DMS 273 treated with DMSO at 0.1 percent for 48 hours (cell line): ENCODE data around the gene CHRNA5.
A peak's percentile ranks its signal among the peaks of the same experiment; 100 is the strongest.
"Not testable (repeated sequence)": the region's sequence is repeated elsewhere in the genome, so short reads cannot be mapped to it uniquely, and the experiment has no call there.

ENCODE experiments used
- DNase-seq: peaks from one replicate; lab custom pipeline; 2025; lab: John Stamatoyannopoulos, UW

CHRNA5 gene

DNA sequence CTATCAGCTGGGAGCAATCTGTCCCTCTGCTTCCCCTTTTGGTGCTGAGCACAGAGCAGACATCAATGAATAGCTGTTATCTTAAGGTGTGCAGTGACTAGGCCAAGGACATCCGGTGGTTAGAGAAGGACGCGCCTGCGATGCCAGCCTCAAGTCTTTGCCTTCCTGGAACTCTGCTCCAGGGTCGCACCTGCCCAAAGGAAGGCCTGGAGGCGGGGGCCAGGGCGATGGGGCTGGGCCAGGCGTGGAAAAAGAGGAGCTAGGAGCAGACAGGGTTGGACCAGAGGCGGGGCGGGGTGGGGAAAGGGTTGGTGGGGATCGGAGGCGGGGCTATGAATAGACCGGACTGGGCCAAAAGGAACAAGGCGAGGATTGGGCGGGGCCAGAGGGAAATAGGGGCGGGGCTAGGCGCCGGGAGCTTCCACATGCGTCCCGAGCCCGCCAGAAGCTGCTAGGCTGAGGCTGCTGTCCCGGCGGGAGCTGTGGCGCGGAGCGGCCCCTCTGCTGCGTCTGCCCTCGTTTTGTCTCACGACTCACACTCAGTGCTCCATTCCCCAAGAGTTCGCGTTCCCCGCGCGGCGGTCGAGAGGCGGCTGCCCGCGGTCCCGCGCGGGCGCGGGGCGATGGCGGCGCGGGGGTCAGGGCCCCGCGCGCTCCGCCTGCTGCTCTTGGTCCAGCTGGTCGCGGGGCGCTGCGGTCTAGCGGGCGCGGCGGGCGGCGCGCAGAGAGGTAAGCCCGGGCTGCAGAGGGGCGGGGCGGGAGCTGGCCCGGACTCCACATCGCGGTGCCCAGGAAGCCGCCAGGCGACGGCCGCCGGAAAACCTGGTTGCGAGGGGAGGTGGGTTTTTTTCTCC is at the start of gene CHRNA5:
Gene CHRNA5, plus strand, starts transcription at position 424 of the 854 bp plus-strand sequence. Its CDS starts 200 bp downstream, at position 624.
- DNase-seq, result peak; percentile 54

DNA sequence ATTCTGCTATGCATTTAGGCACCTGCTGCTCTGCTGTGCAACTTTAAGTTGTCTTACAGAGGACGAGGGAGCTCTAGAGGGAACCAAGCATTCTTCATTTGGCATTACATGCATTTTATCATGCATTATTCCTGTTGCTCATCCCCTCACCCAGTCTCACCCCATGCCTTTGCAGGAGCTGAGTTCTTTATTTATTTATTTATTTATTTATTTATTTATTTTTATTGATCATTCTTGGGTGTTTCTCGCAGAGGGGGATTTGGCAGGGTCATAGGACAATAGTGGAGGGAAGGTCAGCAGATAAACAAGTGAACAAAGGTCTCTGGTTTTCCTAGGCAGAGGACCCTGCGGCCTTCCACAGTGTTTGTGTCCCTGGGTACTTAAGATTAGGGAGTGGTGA is 45.3 kb upstream of the CHRNA5 start:
- DNase-seq, result not testable (repeated sequence)

DNA sequence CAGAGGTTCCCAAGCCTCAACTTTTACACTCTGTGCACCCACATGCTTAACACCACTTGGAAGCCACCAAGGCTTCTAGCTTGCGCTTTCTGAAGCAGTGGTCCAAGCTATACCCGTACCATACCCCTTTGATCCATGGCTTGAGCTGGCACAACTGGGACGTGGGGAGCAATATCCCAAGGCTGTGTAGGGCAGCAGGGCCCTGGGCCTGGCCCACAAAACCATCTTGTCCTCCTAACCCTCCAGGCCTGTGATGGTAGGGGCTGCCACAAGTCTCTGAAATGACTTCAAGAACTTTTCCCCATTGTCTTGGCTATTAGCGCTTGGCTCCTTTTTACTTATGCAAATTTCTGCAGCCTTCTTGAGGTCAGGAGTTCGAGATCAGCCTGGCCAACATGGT is 41.1 kb upstream of the CHRNA5 start:
- no peak for DNase-seq

DNA sequence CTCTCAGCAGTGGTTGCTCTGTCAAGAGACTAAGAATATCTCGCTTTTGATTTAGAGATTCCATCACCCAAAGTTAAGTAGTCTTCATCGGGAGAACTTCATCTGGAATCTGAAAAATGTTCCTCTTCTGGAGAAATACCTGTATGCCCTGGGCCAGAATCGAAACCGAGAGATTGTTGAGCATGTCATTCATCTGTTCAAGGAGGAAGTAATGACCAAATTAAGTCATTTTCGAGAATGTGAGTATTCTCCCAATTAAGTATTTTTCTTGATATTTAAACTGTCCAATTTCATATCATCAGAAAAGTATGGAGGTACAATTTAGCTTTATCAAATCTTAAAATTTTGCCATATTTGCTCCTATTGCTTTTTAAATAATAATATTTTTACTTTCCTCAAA is 38.0 kb upstream of the CHRNA5 start:
- DNase-seq, result no peak

DNA sequence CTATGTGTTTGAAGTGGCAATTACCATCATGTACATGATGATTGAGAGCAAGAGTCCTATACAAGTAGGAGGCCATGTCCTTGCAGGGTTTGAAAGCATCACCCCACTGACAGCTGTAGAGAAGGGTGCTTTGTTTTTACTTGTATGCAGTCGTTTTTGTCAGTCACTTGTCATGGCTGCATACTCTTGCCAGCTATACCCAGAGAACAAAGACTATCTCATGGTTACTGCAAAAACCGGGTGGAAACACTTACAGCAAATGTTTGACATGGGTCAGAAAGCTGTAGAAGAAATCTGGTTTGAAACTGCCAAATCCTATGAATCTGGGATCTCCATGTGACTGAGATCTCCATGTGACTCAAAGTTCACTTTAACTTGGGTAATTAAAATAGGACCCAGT is 32.0 kb upstream of the CHRNA5 start:
- no peak for DNase-seq

DNA sequence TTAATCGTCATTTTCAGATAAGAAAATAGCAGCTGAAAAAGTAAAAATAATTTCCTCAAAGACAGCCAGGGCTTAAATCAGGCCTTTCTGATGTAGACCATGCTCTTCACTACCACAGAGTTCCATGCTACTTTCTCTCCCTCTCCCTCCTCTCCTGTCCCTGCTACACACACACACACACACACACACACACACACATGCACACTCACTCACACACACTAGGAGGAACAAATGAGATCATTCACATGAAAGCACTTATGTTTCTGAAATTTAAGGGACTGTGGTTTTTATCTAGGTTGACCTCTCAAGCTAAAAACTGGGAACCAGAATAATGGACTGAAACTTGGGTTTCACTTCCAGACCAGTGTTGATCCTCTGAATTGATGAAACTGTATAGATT is 29.2 kb upstream of the CHRNA5 start:
- DNase-seq, result no peak

DNA sequence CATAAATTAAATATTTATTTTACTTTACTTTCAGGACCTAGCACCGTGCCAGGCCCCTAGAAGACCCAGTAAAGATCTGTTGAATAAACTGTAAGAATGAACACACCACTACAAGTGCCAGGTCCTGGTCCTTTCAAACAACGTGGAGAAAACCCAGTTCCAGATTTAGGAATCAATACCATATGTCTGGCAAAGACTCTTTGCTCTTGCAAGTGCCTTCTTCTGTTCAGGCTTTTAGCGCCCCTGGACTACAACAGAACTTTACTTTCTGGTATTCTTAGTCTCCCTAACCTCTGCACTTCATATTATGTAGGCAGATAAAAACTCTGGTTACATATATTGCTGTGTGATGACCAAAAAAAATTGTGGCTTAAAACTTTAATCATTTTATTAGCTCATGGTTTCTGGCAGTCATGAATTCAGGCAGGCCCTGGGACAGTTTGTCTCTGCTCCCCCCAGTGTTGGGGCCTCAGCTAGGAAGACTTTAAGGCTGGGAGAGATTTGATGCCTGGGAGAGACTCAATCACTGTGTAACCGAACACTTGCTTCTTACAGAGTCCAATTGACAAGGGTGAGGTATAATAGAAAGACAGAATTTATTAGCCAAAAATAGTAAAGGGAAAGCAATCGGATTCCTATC is 27.9 kb upstream of the CHRNA5 start:
- DNase-seq, result no peak

DNA sequence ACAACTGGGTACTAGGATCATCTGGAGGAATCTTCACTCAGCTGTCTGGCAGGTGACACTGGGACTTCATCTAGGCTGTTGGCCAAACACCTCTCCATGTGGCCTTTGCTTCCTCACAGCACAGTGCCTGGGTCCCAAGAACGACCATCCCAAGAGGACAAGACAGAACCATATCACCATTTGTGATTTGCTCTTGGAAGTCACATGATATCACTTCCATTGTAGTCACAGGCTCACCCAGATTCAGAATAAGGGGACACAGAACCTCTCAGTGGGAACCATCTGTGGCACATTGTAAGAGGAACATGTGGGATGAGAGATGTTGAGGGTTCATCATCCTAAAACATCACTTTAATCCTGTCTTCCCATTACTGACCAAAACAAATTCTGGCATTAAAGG is 27.0 kb upstream of the CHRNA5 start:
- no peak for DNase-seq

DNA sequence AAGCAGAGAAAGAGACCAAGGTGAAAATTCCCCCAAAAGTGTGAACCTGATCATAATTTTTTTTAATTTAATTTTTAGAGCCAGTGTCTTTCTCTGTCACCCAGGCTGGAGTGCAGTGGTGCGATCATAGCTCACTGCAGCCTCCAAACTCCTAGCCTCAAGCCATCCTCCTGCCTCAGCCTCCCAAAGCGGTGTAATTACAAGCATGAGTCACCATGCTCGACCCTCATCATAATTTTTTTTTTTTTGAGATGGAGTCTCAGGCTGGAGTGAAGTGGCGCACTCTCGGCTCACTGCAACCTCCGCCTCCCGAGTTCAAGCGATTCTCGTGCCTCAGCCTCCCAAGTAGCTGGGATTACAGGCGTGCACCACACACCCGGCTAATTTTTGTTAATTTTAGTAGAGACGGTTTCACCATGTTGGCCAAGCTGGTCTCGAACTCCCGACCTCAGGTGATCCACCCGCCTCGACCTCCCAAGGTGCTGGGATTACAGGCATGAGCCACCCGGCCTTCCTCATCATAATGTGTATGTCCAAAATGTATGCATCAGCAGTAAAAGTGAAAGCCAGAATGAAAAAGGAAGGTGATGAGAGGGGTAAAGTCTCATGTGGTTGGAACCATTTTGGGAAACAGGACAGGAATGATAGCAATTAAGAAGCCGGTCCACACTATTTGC is 25.7 kb upstream of the CHRNA5 start:
- not testable (repeated sequence) for DNase-seq

DNA sequence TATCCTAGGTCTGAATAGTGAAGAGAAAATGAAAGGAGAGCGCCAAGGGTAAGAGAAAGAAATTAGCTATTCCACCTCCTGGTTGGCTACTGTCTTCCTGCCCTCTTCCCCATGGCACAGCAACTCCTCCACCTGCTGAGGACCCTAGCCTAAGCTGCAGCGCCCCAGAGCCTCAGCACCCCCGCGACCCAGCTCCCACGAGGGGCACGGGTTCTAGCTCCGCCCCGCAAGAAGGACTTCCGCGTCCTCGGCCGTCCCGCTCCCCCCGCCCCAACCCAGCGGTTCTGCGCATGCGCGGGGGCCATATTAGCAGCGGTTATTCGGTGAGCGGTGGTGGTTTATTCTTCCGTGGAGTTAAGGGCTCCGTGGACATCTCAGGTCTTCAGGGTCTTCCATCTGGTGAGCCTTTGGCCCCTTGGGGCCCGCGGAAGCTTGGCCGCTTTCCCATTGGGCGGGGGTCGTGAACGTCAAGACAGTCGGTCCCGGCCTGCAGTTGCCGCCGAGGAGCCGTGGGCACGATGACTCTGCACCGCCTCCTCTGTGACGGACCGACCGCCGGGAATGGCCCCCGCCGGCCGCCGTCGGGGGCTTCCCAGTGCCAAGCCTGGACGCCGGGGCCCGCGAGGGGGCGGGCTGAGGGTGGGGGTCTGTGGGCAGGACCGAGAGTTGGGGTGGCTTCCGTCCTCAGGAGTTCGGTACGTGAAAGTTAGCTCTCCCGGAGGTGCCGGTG is 25.0 kb upstream of the CHRNA5 start, which contains the start of gene PSMA4:
Gene PSMA4, plus strand, starts transcription at position 304 of the 730 bp plus-strand sequence. CDS start 1,484 bp downstream, outside the sequence.
- peak; percentile 44 for DNase-seq

DNA sequence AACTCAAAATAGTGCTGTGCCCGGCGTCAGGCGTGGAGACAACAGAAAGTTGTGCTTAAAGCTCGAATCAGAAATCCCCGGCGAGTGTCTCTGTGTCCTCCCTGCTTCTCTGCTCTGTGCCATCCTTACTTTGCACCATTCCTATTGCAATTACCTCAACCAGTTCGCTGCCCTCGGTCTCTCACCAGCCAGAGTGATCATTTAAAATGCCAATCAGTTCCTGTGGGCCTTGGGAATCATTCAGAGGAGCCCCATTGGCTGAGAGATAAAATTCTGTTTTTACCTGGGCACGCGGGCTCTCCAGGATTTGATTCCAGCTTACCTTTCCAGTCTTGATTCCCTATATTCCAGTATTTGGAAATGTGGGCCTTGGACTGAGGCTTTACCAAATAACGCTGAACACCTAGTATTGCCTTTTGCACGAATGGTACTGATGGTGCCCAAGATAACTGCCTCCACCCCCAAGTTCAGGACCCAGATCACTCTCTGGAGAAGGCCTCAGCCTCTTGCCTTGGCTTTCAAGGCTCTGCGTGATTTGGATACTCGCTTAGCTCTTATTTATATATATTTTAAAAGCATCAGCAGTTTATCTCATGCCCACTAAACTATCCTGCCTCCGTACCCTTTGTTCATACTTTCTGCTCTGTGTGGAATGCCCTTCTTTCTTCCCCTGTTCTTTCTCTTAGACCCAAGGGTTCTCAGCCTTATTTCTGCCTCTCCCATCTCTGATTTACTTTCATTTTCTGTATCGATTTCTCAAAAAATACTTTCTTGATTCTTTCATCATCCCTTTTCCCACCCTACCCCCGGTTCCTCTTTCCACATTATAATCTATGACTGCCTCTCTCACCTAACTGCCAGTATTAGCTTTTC is 24.2 kb upstream of the CHRNA5 start:
- DNase-seq, result no peak

DNA sequence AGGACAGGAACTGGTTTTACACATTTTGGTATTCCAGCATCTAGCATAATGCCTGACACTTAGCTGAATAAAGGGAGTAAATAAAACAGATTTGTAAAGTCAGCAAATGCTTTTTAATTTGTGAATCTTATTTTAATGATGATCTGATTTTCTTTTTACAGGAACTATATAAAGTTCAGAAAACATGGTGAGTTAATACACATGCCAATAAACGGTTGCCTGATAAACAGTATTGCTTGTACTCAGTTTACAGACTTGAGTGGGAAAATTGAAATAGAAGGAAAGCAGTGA is 23.6 kb upstream of the CHRNA5 start:
- no peak for DNase-seq

DNA sequence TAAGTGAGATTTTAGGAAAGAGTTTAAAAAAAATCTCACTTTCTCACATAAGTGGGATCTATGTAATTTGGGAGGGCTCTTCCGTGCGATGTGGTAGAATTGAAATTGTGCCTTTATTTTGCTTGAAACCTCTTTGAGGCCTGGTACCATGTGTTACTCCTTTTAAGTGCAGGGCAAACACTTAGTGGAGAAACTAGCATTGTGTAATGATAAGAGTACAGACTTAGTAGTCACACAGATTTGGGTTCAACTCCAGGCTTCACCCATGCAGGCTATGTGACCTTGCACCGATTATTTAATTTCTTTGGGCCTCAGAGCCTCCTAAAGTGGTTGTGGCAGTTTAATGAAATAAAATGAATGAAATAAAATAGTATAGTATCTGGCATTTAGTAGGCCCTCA is 22.7 kb upstream of the CHRNA5 start:
- DNase-seq, result no peak

DNA sequence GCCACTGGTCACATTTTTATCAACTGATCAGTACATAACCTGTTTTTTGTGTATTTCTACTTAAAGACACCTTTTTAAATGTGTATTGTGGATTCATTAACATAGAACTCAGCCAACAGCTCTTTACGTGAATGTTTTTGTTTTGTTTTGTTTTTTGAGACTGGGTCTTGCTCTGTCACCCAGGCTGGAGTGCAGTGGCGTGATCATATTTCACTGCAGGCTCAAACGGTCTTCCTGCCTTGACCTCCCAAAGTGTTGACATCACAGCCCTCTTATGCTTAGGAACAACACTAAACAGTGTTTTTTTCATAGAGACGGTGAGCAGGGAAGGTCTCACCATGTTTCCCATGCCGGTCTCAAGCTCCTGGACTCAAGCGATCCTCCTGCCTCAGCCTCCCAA is 15.1 kb upstream of the CHRNA5 start:
- DNase-seq, result no peak

DNA sequence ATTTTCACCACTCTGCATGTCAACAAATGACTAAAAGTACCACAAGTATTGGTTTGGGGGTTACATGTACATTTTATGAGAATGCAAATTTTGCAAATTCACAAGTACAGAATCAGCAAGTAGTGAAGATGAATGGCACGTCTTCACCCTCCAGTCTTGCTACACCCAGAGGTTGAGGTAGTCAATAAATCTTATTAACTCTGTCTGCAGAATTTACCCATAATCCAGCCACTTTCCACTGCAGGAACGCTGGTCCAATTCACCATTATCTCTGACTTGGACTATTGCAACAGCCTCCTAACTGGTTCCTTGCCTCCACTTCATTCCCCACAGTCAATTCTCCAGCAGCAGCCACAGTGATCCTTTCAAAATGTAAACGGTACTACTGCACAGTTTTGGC is 14.5 kb upstream of the CHRNA5 start:
- DNase-seq, result no peak

DNA sequence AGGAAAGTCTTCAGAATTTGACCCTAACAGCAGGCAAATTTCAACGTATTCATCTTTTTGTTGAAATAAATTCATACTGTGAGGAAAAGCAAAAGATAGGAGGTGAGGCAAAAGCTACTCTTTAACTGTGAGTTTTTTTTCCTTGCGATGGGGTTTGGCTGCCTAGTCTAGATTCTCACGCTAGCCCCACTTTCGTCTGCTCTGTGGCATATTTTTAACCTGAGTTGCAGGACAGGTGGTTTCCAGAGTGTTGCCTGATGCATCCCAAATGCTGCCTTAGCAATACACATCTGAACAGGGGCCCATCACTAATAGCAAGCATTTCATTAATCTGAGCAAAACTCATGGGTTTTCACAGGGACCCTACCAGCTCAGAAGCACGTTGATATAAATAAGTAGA is 13.4 kb upstream of the CHRNA5 start:
- DNase-seq, result no peak

DNA sequence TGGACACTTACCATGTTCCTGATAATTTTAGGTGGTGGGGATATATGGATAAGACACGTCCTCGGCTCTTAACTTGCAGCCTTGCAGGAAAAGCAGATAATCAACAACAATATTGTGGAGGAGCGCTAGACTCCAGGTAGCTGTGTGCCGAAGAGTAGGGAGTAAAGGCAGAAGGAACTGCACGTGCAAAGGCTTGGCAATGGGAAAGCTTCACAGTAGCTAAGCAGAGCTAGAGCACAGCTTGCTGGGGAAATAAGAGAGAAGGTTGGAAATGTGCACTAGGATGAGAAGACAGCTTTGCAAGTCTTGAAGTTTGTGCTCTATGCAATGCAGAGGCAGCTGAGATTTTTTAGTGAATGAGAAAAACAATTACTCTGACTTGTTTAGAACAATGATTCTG is 12.7 kb upstream of the CHRNA5 start:
- no peak for DNase-seq

DNA sequence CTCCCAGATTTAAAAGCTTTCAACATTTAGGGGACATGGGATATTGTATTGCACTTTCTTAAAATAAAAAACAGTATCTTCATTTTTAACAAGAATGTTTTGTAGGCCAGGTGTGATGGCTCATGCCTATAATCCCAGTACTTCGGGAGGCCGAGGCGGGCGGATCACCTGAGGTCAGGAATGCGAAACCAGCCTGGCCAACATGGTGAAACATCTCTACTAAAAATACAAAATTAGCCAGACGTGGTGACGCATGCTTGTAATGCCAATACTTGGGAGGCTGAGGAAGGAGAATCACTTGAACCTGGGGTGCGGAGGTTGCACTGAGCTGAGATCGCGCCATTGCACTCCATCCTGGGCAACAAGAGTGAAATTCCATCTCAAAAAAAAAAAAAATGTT is 5.1 kb upstream of the CHRNA5 start:
- DNase-seq, result not testable (repeated sequence)

DNA sequence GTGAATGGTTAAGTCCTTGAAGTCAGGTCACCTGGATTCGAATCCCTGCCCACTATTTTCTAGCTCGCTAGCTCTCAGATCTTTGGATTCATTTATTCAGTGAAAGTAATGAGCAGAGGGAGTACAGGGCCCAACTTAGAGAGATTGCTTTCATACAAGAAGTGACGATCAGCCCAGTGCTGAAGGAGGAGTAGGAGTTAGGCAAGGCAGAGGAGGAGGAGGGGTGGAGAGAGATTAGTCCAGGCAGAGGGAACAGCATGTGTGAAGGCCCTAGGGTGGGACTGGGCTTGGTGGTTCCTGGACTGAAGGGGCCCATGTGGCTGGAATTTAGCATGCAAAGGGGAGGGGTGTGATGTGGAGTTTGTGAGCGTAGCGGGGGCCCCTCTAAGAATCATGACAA is 3.8 kb upstream of the CHRNA5 start:
- DNase-seq, result no peak

DNA sequence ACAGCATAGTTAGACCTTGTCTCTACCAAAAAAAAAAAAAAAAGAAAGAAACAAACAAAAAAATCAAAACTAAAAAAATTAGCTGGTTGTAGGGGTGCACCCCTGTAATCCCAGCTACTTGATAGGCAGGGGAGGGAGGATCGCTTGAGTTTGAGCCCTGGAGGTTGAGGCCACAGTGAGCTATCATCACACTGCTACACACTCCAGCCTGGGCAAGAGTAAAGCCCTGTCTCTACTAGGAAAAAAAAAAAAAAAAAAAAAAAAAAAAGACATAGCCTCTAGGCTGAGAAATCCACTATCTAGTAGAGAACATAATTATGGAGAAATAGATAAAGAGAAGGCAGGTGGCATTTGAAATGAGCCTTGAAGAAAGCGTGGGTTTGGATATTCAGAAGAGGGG is 2.2 kb upstream of the CHRNA5 start:
- DNase-seq, result no peak

DNA sequence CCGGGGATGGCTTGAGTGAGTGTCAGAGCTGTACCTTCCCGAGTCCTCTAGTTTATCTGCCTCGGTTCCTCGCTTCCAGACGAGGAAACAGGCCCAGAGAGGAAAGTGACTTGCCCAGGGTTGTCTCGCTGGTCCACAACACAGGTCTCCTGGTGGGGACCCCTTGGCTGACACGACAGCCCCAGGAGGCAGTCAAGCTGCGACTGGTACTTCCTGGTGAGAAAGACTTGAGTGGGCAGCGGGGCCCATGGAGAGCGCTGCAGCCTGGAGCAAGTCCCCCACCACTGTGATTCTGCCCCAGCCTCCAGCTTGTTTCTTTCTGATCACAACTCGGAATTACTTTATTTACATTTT is 600 bp upstream of the CHRNA5 start:
- DNase-seq, result no peak
